NCI-H2171 (cell line): ENCODE measurements around the gene AXIN2.

Source experiments
- DNase-seq: peaks from one replicate; lab custom pipeline; 2025; lab: John Stamatoyannopoulos, UW

Gene AXIN2

GRCh38 chr17:65561452-65562205 lies at the start of gene AXIN2:
AXIN2 (minus strand) TSS chr17:65561648; CDS start chr17:65558620, 3,028 bp downstream.
- DNase-seq, result peak; percentile 85

GRCh38 chr17:65609749-65610148 lies 48.3 kb upstream of the AXIN2 start:
- DNase-seq, result no peak

- no peak for DNase-seq
Observed at GRCh38 chr17:65609286-65609685, 47.8 kb upstream of the AXIN2 start.

- DNase-seq, result no peak
Observed at GRCh38 chr17:65604070-65604469, 42.6 kb upstream of the AXIN2 start.

DNA sequence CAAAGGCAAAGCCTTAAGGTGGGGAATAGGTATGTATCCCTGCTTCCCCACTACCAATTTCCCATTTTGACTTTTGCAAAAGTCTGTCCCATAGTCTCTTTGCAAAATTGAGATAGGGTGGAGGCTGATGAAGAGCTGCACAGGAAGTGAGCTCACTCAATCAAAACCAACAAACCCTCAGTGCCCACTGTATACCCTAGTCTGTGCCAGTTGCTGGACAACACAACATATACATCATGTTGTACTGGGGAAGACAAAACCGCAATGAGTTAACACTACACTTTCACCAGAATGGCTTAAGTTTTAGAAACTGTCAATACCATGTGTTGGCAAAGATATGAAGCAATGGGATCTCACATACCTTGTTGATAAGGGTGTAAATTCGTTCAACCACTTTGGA lies 40.4 kb upstream of the AXIN2 start:
- no peak for DNase-seq

- no peak for DNase-seq
Observed at GRCh38 chr17:65601145-65601544, 39.7 kb upstream of the AXIN2 start.

GRCh38 chr17:65600518-65600917 lies 39.1 kb upstream of the AXIN2 start:
- no peak for DNase-seq

DNA sequence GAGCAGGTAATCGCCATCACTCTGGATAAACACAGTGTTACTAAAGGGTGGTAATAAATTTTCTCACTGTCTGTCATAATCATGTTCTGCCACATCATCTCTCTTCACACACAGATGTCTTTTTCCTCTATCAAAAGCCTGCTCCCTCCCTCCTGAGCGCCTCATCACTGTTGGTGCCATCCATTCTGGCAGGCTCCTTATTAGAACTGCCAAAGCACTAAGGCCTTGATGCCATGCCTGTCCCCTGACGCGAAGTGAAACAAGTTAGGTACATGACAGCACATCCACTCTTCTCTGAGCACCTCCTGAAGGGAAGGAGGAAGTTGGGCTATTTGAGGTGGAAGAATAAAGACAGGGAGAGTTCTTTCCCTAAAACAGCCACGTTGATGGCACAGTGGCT lies 38.2 kb upstream of the AXIN2 start:
- DNase-seq, result no peak

GRCh38 chr17:65598746-65599145 lies 37.3 kb upstream of the AXIN2 start:
- DNase-seq, result no peak

- DNase-seq, result no peak
Observed at GRCh38 chr17:65595071-65595656, 33.7 kb upstream of the AXIN2 start.

GRCh38 chr17:65593855-65594845 lies 32.7 kb upstream of the AXIN2 start:
- DNase-seq, result no peak

GRCh38 chr17:65593092-65593854 lies 31.8 kb upstream of the AXIN2 start:
- DNase-seq, result no peak

- DNase-seq, result no peak
Observed at GRCh38 chr17:65592125-65592965, 30.9 kb upstream of the AXIN2 start.

DNA sequence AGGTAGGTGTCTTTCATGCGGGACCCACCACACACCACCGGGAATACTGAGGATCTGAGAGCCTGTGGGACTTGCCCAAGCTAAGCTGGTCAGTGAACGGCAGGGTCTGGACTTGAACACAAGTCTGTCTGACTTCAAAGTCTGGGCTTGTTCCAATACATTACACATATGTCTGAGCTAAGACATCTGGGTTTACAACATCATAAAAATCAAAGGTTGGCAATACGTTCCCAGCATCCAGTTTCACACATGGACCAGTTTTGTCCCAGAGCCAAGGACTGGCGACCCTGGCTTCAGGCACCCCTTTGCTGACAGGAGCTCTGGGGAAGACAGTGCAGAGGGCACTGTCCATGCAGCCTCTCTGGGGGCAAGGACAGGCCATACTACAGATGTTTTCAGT lies 27.9 kb upstream of the AXIN2 start:
- no peak for DNase-seq

- DNase-seq, result no peak
Observed at GRCh38 chr17:65588181-65588808, 26.8 kb upstream of the AXIN2 start.

DNA sequence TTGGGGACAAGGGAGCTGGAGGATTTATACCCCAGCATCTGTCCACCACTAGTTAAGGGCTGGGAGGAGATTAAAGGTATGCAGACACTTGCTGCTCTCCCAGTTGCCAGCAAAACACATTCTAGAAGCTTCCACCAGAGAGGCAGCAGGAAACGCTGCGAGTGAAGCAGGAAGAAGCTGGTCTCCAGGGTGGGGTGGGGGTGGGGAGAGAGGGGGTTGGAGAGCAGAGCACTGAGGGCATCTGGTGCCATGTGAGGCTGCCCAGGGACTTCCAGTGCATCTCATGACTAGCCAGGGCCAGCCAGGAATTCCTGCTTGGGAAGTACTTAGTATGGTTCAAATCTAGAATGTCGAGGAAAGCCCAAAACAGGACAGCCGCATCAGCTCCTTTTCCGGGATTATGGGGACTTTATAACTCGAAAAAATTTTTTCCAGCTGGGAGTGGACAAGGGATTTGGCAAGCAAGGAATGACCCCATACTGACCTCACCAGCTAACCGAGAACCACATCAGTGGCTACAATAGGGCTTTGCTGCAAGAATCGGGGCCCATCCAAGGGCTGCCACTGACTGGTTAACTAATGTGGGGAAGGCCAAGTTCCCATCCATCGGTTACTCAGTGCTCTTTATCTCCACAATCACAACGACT lies 26.2 kb upstream of the AXIN2 start:
- DNase-seq, result no peak

DNA sequence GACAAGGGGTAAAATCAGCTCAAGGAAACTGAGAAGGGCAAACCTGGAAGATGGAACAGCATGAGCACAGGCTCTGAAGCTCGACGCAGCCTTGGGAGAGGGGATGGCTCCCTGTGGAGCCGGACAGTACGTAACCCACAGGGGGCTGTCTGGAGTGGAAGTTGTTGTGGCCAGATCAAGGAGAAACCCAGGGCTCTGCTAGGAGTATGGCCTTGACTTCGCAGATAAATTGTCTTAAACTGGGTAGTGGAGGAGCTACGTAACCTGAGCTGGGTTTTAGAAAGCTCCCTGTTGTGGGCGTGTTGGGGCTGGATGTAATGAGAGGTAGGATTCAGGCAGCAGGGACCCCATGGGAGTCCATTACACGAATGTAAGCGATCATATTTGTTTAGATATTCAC lies 25.5 kb upstream of the AXIN2 start:
- peak; percentile 64 for DNase-seq

DNA sequence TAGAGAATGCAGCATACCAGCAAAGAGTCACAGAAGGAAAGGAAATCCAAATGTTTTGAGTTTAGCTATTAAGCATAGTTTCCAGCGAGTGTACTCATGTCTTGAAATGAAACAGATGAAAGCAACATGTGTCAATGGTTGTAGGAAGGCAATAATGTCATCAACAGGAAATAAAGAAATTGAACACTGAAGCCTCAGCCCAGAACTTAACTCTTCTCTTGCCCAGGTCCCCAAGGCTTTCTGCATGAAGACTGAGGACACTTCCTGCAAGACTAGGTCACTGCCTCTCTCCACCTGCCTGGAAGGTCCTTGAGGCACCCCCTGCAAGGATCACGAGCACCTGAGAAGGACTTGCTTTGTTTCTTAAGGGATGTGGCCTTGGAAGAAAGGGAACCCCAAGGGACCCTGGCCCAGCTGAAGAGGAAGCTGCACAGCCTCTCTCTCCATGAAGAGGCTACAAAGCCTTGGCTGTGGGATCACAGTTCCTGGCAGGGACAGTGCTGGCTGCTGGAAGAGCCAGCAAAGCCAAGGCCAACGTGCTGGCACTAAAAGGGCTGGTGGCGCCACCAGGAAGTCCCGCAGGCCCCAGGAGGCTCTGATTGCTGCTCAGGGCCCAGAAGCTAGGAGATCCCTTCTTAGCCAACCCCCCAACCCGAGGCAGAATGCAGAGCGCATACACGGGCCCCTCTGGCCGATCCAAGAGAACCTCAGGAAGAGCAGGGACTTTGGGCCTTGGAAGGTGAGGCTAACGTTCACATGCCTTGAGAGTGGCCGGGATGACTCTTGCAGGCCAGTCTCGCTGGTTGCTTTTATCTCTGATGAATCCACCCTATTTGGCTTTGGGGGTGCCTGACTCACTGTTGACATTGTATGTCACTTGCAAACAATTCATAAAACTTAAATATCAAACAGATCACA lies 23.4 kb upstream of the AXIN2 start:
- DNase-seq, result no peak
